ENCODE measurements around the gene LPCAT2.

The LPCAT2 gene

GRCh38 chr16:55503726-55504550 lies 4.9 kb upstream of the LPCAT2 start:
- no peak for DNase-seq

- no peak for DNase-seq
Observed at GRCh38 chr16:55505333-55506015, 3.4 kb upstream of the LPCAT2 start.

GRCh38 chr16:55506083-55506482 lies 2.8 kb upstream of the LPCAT2 start:
- no peak for DNase-seq

DNA sequence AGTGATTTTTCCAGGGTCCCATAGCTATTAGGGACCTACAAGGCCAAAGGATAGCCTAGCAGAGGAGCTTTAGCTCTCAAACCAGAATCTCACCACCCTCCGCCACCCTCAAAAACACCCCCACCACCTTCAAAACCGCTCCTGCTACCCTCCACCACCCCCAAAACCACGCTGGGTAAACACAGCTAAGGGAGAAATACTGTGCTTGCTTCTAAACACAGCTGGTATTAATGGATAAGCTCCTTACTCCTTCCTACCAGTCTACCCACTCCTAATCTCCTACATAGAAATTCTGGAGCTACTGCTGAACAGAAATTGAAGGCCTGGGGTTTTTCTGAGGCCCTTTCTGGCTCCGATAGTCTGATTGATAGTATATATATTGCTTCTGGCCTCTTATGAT lies 2.2 kb upstream of the LPCAT2 start:
- DNase-seq: no peak

- no peak for DNase-seq
Observed at GRCh38 chr16:55508271-55508921, 476 bp upstream of the LPCAT2 start.

- DNase-seq: no peak
Observed at GRCh38 chr16:55510185-55510805, 1.4 kb downstream of the LPCAT2 start.

GRCh38 chr16:55512941-55513340 lies 4.1 kb downstream of the LPCAT2 start:
- DNase-seq: no peak

GRCh38 chr16:55513616-55514015 lies 4.7 kb downstream of the LPCAT2 start:
- no peak for DNase-seq

- DNase-seq: no peak
Observed at GRCh38 chr16:55515111-55515510, 6.2 kb downstream of the LPCAT2 start.

GRCh38 chr16:55521792-55522191 lies 12.9 kb downstream of the LPCAT2 start:
- DNase-seq: no peak

DNA sequence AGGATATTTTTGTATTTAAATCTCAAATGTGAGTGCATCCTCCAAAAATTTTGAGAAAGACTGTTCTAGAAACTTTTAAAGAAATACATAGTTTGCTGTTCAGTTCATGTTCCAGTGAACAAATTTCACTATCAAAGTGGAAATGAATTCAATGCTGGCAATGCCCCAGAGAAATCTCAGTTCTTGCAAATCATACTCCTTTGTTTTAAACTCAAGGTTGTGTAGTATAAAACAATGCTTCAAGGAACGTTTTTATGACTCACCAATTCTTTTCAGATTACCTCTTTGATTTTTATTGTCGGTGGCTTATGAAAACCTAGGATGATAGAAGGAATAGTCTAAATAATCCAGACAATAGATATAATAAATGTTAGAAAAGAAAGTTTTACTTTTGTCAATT lies 17.6 kb downstream of the LPCAT2 start:
- DNase-seq: no peak

DNA sequence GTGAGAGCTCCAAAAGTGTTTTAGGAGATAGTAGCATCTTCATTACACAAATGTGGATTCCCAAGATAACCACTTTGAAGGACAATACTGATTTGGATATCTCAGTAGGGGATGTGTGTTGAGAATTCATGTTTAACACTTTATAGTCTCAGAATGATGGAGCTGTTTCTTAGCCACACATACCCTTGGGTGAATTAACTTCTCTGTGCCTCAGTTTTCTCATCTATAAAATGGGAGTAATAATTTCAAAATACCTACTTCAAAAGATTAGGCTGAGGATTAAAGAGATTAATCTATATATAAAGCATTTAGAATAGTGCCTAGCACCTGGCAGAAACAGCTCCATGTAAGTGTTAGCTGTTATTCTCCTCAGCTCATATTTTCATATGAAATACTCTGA lies 19.0 kb downstream of the LPCAT2 start:
- DNase-seq: no peak

DNA sequence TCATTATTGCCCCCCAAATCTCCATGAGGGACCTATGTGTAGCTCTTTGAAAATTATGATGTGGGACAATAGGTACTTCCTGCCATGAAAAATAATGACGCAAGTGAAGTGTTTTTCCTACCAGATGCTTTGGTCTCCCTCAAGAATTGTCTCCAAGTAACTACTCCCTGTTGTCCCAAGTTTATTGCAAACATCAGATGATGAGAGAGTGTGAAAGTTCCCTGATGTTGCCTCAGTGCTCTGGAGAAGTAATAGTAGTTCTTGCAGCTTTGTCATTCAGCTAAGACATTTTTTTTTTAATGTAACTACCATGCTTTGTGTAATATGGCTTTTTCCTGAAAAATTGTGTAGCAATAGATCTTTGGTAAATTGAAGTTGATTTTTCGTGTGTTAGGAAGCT lies 20.1 kb downstream of the LPCAT2 start:
- no peak for DNase-seq

- no peak for DNase-seq
Observed at GRCh38 chr16:55530316-55530856, 21.5 kb downstream of the LPCAT2 start.

DNA sequence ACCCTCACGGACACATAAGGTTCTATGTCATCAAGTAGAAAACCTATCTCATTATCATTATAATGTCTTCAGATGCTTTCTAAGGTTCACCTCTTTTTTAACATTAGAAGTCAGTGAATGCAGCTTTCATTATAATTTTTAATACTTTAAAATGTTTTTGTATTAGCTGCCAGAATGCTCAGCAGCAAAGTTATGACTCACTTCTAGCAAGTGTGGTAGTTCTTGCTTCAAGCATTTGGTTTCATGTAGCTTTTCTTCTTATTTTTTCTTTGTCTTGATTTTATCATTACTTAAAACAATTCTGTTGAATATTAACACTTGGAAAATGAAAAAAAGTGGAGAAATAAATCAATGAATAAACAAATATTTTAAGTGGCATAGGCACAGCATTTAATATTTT lies 23.4 kb downstream of the LPCAT2 start:
- no peak for DNase-seq

DNA sequence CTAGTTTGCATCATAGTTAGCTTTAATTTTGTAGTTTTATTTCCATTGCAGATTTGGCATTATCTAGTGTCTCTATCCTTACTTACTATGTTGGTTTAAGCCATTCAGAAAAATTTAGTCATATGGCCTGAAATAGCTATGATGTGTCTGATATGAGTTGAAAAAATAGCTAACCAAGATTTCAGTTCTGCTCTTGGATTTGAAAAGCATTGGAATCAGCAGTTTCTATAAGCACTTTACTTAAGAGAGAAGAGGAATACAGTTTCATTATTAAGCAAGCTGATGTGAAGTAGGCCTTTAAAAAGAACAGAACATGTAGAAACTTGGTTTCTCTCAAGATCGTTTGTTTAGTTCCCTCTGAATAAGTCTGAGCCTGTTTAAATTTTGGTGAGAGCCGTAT lies 25.9 kb downstream of the LPCAT2 start:
- DNase-seq: no peak

DNA sequence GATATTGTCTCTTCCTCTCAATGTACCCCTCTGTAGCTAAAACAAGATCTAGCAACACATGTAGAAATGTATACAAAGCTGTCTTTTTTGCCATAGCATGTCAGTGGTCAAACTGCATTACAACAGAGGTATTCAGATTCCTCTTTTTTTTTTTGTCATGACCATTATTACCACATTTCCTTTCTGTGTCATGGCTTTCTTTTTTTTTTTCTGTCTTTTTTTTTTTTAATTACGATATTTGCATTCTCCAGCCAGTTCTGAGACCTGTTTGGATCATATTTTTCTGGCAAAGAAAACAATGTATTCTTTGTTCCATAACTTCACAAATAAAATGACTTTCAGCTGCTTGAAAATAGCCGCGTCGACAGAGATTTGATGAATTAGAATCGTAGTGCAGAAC lies 30.2 kb downstream of the LPCAT2 start:
- no peak for DNase-seq

GRCh38 chr16:55539488-55539887 lies 30.6 kb downstream of the LPCAT2 start:
- DNase-seq: no peak

DNA sequence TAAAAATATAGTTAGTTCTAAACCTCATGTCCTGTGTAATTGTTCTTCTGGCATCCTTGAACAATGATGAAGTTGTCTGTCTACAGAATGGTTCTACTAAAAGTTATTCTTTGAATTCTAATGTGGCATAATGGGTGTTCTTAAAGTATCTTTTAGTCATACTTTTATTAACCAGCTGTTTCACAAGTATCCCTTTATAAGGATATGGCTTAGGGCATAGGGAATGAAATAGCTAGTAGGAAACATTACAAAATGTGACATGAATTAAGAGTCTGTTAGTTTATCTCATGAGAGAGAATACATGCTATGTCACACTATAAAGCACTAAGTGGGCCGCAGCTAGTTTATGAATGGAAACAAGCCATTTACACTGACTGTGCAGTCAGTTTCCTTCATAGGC lies 31.3 kb downstream of the LPCAT2 start:
- DNase-seq: no peak

DNA sequence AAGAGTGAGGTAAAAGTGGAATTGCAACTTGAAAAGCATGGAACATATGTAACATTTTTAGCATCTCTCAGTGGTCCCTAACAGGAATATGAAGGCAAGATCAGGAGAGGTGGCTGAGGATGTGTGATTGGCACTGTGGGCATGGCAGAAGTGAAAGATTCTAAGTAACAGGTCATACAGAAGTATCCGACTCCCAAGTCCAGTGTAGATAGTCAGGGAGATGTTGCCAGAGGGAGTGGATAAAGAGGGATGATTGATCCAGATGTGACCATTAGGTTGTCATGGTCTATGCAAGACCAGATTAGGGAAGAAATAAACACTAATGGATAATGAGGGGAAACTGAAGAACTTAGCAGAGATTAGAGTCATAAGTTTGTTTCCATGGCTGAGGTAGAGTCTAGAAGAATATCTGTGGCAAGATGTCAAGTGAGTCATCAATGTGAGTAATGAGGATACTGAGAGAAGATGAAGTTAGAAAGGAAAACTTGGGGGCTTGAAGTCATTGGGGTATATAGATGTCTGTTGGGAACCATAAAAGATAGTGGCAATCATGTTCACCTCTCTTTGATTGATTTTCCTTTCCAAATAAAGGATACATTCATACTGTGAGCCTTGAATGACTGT lies 33.7 kb downstream of the LPCAT2 start:
- no peak for DNase-seq

DNA sequence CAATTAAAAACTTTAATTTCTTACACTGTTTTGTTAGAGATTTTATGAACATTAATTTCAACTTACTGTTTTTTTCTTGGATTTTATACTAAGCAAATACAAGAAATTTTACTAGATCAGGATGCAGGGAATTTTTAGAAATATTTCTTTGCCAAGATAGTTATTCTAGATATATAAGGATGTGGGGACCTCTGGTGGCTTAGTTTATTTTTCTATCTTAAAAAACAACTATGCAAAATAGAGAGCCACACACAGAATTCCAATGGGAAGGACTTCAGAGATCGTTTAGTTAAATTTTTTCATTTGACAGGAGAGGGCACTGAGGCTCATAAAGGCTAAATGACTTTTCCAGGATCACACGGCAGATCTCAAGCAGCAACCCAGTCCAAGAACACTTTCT lies 34.6 kb downstream of the LPCAT2 start:
- no peak for DNase-seq

DNA sequence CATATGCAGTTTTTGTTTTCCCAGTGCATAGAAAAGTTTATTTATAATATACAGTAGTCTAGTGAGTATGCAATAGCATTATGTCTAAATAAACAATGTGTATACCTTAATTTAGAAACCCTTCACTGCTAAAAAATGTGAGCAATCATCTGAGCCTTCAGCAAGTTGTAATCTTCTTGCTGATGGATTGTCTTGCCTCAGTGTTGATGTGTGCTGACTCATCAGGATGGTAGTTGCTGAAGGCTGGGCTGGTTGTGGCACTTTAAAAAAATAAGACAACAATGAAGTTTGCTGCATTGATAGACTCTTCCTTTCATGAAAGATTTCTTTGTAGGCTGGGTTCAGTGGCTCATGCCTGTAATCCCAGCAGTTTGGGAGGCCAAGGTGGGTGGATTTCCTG lies 43.7 kb downstream of the LPCAT2 start:
- DNase-seq: no peak

- DNase-seq: no peak
Observed at GRCh38 chr16:55555436-55555835, 46.6 kb downstream of the LPCAT2 start.

Data from activated T-cell treated with anti-CD3 and anti-CD28 coated beads, Interleukin-2, amount 50 U/mL, for 1 hour (primary cell).